GM18907 (cell line): ENCODE data around the gene DCLK1.
A peak's percentile ranks its signal among the peaks of the same experiment; 100 is the strongest.

Experiments
- ATAC-seq: cut with Tn5 transposase; IDR thresholded peaks from one replicate; pipeline ENCODE4 v1.9.1; 2021; ENCODE audit warnings: mild to moderate bottlenecking, moderate library complexity; ENCODE audit not compliant: unreplicated experiment

The DCLK1 gene

GRCh38 chr13:35722458-35723052 lies 408.6 kb downstream of the DCLK1 start:
- no peak for ATAC-seq

DNA sequence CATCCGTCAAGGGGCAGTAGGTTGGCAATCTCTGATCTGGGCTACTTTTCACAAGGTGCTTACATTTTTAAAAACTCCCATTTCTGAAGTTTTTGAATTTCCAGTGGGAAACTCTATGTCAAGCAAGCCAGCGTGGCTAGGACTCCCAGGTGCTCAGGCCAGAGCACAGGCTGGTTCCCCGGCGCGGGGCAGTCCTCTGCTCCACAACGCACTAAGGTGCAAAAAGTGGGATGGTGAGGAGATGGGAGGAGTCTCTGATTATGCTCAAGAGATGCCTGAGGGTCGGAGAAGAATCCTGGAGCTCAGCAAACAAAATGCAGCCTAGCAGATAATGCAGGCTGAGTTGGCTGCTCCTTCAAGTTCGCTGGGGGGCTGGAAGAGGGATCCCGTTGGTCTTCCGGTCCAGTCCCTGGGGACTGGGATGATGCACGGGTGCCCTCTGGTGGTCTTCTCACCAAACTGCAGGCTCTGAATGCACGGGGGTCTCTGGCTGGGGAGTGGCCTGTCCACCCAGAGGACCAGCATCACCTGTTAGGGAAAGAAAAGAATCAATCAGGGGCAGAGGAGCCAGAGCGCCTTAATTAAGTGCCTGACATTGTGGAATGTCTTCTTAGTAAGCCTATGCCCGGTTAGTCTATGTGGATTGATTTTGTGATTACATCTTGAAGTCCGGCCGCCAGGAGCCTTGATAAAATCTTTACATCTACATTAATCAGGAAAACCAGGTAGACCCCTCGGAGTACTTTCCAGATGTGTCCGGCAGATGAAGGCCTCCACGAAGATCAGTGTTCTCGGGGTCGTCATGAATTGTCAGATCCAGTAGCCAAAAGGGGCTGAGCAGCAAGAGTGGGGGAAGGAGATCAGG lies 410.3 kb downstream of the DCLK1 start:
- peak; percentile 70 for ATAC-seq

DNA sequence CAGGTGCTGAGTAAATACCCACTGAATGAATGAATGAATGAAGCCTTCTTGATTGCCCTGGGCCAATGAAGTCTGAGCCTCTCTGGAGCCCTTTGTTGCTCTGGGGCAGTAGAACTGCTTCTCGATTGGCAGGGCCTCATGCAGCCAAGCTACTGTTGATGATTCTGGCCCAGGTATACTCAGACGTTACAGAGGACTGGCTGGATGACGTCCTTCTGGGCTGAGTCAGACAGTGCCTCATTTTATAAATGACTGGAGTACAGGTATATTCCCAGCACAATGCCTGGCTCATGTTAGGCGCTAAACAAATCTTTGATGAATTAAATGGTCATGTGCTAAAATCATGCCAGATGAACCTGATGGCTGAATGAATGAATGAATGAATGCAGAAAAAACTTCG lies 410.9 kb downstream of the DCLK1 start:
- ATAC-seq: no peak
